ENCODE measurements around the gene UBE2G2. TPM values are rescaled to one million over a fixed set of nuclear protein-coding genes. Genes with fewer than 3 reads are reported as not detected.

The UBE2G2 gene
- total RNA-seq, 4 donors from 2014 or later, result 95.8 to 187 (median 103) TPM

GRCh38 chr21:44842087-44842486 lies 40.5 kb upstream of the UBE2G2 start:
- ATAC-seq (ENCODE audit: low FRiP score) (no peak), DNase-seq (ENCODE audit: low spot score) (no peak)
- no peak for TF ChIP-seq CTCF (IDR thresholded peaks at IDR 0.05)

GRCh38 chr21:44840771-44841170 lies 39.2 kb upstream of the UBE2G2 start:
- DNase-seq (ENCODE audit: low spot score) (no peak), ATAC-seq (ENCODE audit: low FRiP score) (no peak)
- no peak for TF ChIP-seq CTCF (IDR thresholded peaks at IDR 0.05)

GRCh38 chr21:44838951-44839350 lies 37.3 kb upstream of the UBE2G2 start:
- DNase-seq (ENCODE audit: low spot score), result no peak
- ATAC-seq (ENCODE audit: low FRiP score), result no peak
- no peak for TF ChIP-seq CTCF (IDR thresholded peaks at IDR 0.05)

GRCh38 chr21:44838039-44838895 lies 36.6 kb upstream of the UBE2G2 start:
- ATAC-seq (ENCODE audit: low FRiP score), result no peak
- no peak for TF ChIP-seq CTCF (IDR thresholded peaks at IDR 0.05)
- DNase-seq (ENCODE audit: low spot score), result no peak

GRCh38 chr21:44837537-44837936 lies 35.9 kb upstream of the UBE2G2 start:
- TF ChIP-seq CTCF (IDR thresholded peaks at IDR 0.05), result no peak
- ATAC-seq (ENCODE audit: low FRiP score) (no peak), DNase-seq (ENCODE audit: low spot score) (no peak)

- no peak for ATAC-seq (ENCODE audit: low FRiP score)
- DNase-seq (ENCODE audit: low spot score), result no peak
- no peak for TF ChIP-seq CTCF (IDR thresholded peaks at IDR 0.05)
Observed at GRCh38 chr21:44836666-44837471, 35.2 kb upstream of the UBE2G2 start.

Data from omental fat pad (tissue), 4 donors.